ENCODE measurements around the gene SASH1. TPM values are rescaled to one million over a fixed set of nuclear protein-coding genes. Genes with fewer than 3 reads are reported as not detected.

SASH1 gene
- total RNA-seq, 3 donors from 2014 or later, result 0.30 to 0.58 (median 0.46) TPM

- DNase-seq (no peak), ATAC-seq (no peak)
- no peak overlapping the region for H3K4me3 Mint-ChIP-seq
- no peaks in the 10 kb centered on the region for H3K9me3 Mint-ChIP-seq
- H3K27me3 Mint-ChIP-seq (ENCODE audit: low read depth), result peaks cover 9% of the 10 kb centered on the region
- no peaks in the 10 kb centered on the region for H3K36me3 Mint-ChIP-seq (ENCODE audit: insufficient read depth)
- no peaks in the 10 kb centered on the region for H3K4me1 Mint-ChIP-seq (ENCODE audit: low read depth)
Observed at GRCh38 chr6:148415511-148416260, 73.0 kb downstream of the SASH1 start.

GRCh38 chr6:148416330-148416965 is 73.8 kb downstream of the SASH1 start:
- Mint-ChIP-seq H3K36me3 (ENCODE audit: insufficient read depth) (no peaks in the 10 kb centered on the region), H3K4me3 (no peak overlapping the region)

GRCh38 chr6:148417045-148417444 is 74.4 kb downstream of the SASH1 start:
- Mint-ChIP-seq H3K27me3 (ENCODE audit: low read depth) (peaks cover 8% of the 10 kb centered on the region), H3K4me1 (ENCODE audit: low read depth) (no peaks in the 10 kb centered on the region), H3K4me3 (no peak overlapping the region), H3K36me3 (ENCODE audit: insufficient read depth) (no peaks in the 10 kb centered on the region), H3K9me3 (no peaks in the 10 kb centered on the region)
- ATAC-seq, result no peak
- DNase-seq, result no peak

More at GRCh38 chr6:148416330-148416965, 73.8 kb downstream of the SASH1 start:
- Mint-ChIP-seq H3K27me3 (ENCODE audit: low read depth) (peaks cover 9% of the 10 kb centered on the region), H3K4me1 (ENCODE audit: low read depth) (no peaks in the 10 kb centered on the region), H3K9me3 (no peaks in the 10 kb centered on the region)
- no peak for DNase-seq
- no peak for ATAC-seq

GRCh38 chr6:148419430-148419829 is 76.8 kb downstream of the SASH1 start:
- H3K9me3 Mint-ChIP-seq, result no peaks in the 10 kb centered on the region
- H3K4me3 Mint-ChIP-seq, result no peak overlapping the region
- no peaks in the 10 kb centered on the region for H3K36me3 Mint-ChIP-seq (ENCODE audit: insufficient read depth)
- no peaks in the 10 kb centered on the region for H3K4me1 Mint-ChIP-seq (ENCODE audit: low read depth)
- ATAC-seq, result no peak
- peaks cover 6% of the 10 kb centered on the region for H3K27me3 Mint-ChIP-seq (ENCODE audit: low read depth)
- no peak for DNase-seq

GRCh38 chr6:148422085-148422484 is 79.4 kb downstream of the SASH1 start:
- H3K9me3 Mint-ChIP-seq, result no peaks in the 10 kb centered on the region
- DNase-seq (no peak), ATAC-seq (no peak)
- H3K4me1 Mint-ChIP-seq (ENCODE audit: low read depth), result no peaks in the 10 kb centered on the region
- H3K27me3 Mint-ChIP-seq (ENCODE audit: low read depth), result peaks cover 7% of the 10 kb centered on the region
- H3K4me3 Mint-ChIP-seq, result no peak overlapping the region
- H3K36me3 Mint-ChIP-seq (ENCODE audit: insufficient read depth), result no peaks in the 10 kb centered on the region

GRCh38 chr6:148423133-148423532 is 80.5 kb downstream of the SASH1 start:
- DNase-seq (no peak), ATAC-seq (no peak)
- Mint-ChIP-seq H3K4me1 (ENCODE audit: low read depth) (no peaks in the 10 kb centered on the region), H3K36me3 (ENCODE audit: insufficient read depth) (no peaks in the 10 kb centered on the region), H3K9me3 (no peaks in the 10 kb centered on the region), H3K27me3 (ENCODE audit: low read depth) (peaks cover 7% of the 10 kb centered on the region), H3K4me3 (no peak overlapping the region)

- DNase-seq (no peak), ATAC-seq (no peak)
- no peaks in the 10 kb centered on the region for H3K36me3 Mint-ChIP-seq (ENCODE audit: insufficient read depth)
- no peaks in the 10 kb centered on the region for H3K9me3 Mint-ChIP-seq
- peaks cover 3% of the 10 kb centered on the region for H3K27me3 Mint-ChIP-seq (ENCODE audit: low read depth)
- H3K4me1 Mint-ChIP-seq (ENCODE audit: low read depth), result no peaks in the 10 kb centered on the region
- H3K4me3 Mint-ChIP-seq, result no peak overlapping the region
Observed at GRCh38 chr6:148423601-148424270, 81.1 kb downstream of the SASH1 start.

- Mint-ChIP-seq H3K4me1 (ENCODE audit: low read depth) (no peaks in the 10 kb centered on the region), H3K27me3 (ENCODE audit: low read depth) (peaks cover 2% of the 10 kb centered on the region), H3K36me3 (ENCODE audit: insufficient read depth) (no peaks in the 10 kb centered on the region), H3K9me3 (no peaks in the 10 kb centered on the region), H3K4me3 (no peak overlapping the region)
- DNase-seq (no peak), ATAC-seq (no peak)
Observed at GRCh38 chr6:148425443-148425842, 82.8 kb downstream of the SASH1 start.

GRCh38 chr6:148426317-148426977 is 83.8 kb downstream of the SASH1 start:
- DNase-seq (no peak), ATAC-seq (no peak)
- Mint-ChIP-seq H3K4me1 (ENCODE audit: low read depth) (no peaks in the 10 kb centered on the region), H3K4me3 (no peak overlapping the region), H3K36me3 (ENCODE audit: insufficient read depth) (no peaks in the 10 kb centered on the region), H3K27me3 (ENCODE audit: low read depth) (peaks cover 2% of the 10 kb centered on the region), H3K9me3 (no peaks in the 10 kb centered on the region)

- H3K27me3 Mint-ChIP-seq (ENCODE audit: low read depth), result peaks cover 2% of the 10 kb centered on the region
- no peak for ATAC-seq
- no peak for DNase-seq
- H3K4me3 Mint-ChIP-seq, result no peak overlapping the region
- H3K4me1 Mint-ChIP-seq (ENCODE audit: low read depth), result no peaks in the 10 kb centered on the region
- H3K36me3 Mint-ChIP-seq (ENCODE audit: insufficient read depth), result no peaks in the 10 kb centered on the region
- H3K9me3 Mint-ChIP-seq, result no peaks in the 10 kb centered on the region
Observed at GRCh38 chr6:148427333-148427732, 84.7 kb downstream of the SASH1 start.

GRCh38 chr6:148429423-148429822 is 86.8 kb downstream of the SASH1 start:
- H3K27me3 Mint-ChIP-seq (ENCODE audit: low read depth), result peaks cover 2% of the 10 kb centered on the region

GRCh38 chr6:148430897-148431296 is 88.3 kb downstream of the SASH1 start:
- DNase-seq (no peak), ATAC-seq (no peak)
- no peaks in the 10 kb centered on the region for H3K9me3 Mint-ChIP-seq
- no peak overlapping the region for H3K4me3 Mint-ChIP-seq
- H3K27me3 Mint-ChIP-seq (ENCODE audit: low read depth), result peaks cover 1% of the 10 kb centered on the region
- H3K36me3 Mint-ChIP-seq (ENCODE audit: insufficient read depth), result no peaks in the 10 kb centered on the region
- no peaks in the 10 kb centered on the region for H3K4me1 Mint-ChIP-seq (ENCODE audit: low read depth)

More at GRCh38 chr6:148429423-148429822, 86.8 kb downstream of the SASH1 start:
- no peaks in the 10 kb centered on the region for H3K4me1 Mint-ChIP-seq (ENCODE audit: low read depth)
- no peaks in the 10 kb centered on the region for H3K9me3 Mint-ChIP-seq
- no peak overlapping the region for H3K4me3 Mint-ChIP-seq
- ATAC-seq, result no peak
- no peaks in the 10 kb centered on the region for H3K36me3 Mint-ChIP-seq (ENCODE audit: insufficient read depth)
- no peak for DNase-seq

- H3K4me1 Mint-ChIP-seq (ENCODE audit: low read depth), result no peaks in the 10 kb centered on the region
- H3K9me3 Mint-ChIP-seq, result no peaks in the 10 kb centered on the region
- ATAC-seq (no peak), DNase-seq (no peak)
- no peak overlapping the region for H3K4me3 Mint-ChIP-seq
- peaks cover 3% of the 10 kb centered on the region for H3K27me3 Mint-ChIP-seq (ENCODE audit: low read depth)
- no peaks in the 10 kb centered on the region for H3K36me3 Mint-ChIP-seq (ENCODE audit: insufficient read depth)
Observed at GRCh38 chr6:148431413-148431812, 88.8 kb downstream of the SASH1 start.

- H3K36me3 Mint-ChIP-seq (ENCODE audit: insufficient read depth), result no peaks in the 10 kb centered on the region
- no peak for DNase-seq
- no peaks in the 10 kb centered on the region for H3K4me1 Mint-ChIP-seq (ENCODE audit: low read depth)
- ATAC-seq, result no peak
- no peak overlapping the region for H3K4me3 Mint-ChIP-seq
- H3K9me3 Mint-ChIP-seq, result no peaks in the 10 kb centered on the region
- H3K27me3 Mint-ChIP-seq (ENCODE audit: low read depth), result peaks cover 3% of the 10 kb centered on the region
Observed at GRCh38 chr6:148431840-148432239, 89.2 kb downstream of the SASH1 start.
